SU-DHL-6 (cell line): ENCODE results near the gene EHMT2.

ENCODE experiments used
- H2AFZ ChIP-seq: fragments of 200-600 bp; sonication (generic); 2 replicates; pipeline ENCODE4 v1.6.1; 2014; ENCODE audit warnings: low read depth, mild to moderate bottlenecking, moderate library complexity, mixed read lengths, antibody characterized with exemption, low read length; ENCODE audit not compliant: severe bottlenecking
- H3F3A ChIP-seq: fragments of 200-600 bp; shearing (Covaris generic); 2 replicates; pipeline ENCODE4 v1.6.0; 2016; ENCODE audit warnings: antibody characterized with exemption, mild to moderate bottlenecking; ENCODE audit not compliant: insufficient read depth
- H3K27ac ChIP-seq: fragments of 200-600 bp; sonication (generic); 2 replicates; pipeline ENCODE4 v1.5.1; 2016; ENCODE audit warnings: low read depth, mild to moderate bottlenecking, low read length, moderate library complexity, mixed read lengths
- H3K27me3 ChIP-seq: fragments of 200-600 bp; sonication (generic), shearing (Covaris generic); 2 replicates; pipeline ENCODE4 v1.6.0; 2014; ENCODE audit warnings: mild to moderate bottlenecking, low read length
- H3K36me3 ChIP-seq: fragments of 200-600 bp; sonication (generic); 2 replicates; pipeline ENCODE4 v1.6.1; 2014; ENCODE audit warnings: mild to moderate bottlenecking, low read length, mixed read lengths
- H3K4me2 ChIP-seq: fragments of 300-600, 200-600 bp; shearing (Covaris generic), sonication (generic); 2 replicates; pipeline ENCODE4 v1.6.0; 2014; ENCODE audit warnings: low read length, low read depth, mild to moderate bottlenecking; ENCODE audit not compliant: poor library complexity, severe bottlenecking
- H3K4me3 ChIP-seq: fragments of 200-600 bp; sonication (generic); 2 replicates; pipeline ENCODE4 v1.5.1; 2014; ENCODE audit warnings: antibody characterized with exemption, low read length, mild to moderate bottlenecking, mixed read lengths; ENCODE audit not compliant: insufficient read depth, poor library complexity, severe bottlenecking
- H3K79me2 ChIP-seq: fragments of 200-600 bp; sonication (generic); 2 replicates; pipeline ENCODE4 v1.6.1; 2014; ENCODE audit warnings: mild to moderate bottlenecking, low read length, moderate library complexity; ENCODE audit not compliant: insufficient read depth
- H3K9ac ChIP-seq: fragments of 200-600 bp; sonication (generic); 2 replicates; pipeline ENCODE4 v1.7.0; 2014; ENCODE audit warnings: mild to moderate bottlenecking, low read length
- H3K9me2 ChIP-seq: fragments of 200-600 bp; sonication (generic); replicated peaks from 2 replicates; pipeline ENCODE4 v1.6.1; 2014; ENCODE audit warnings: low read length; ENCODE audit not compliant: insufficient read depth
- H3K9me3 ChIP-seq: fragments of 200-600 bp; sonication (generic); 2 replicates; pipeline ENCODE4 v1.6.1; 2014; ENCODE audit warnings: low read length, mixed read lengths; ENCODE audit not compliant: insufficient read depth
- H4K20me1 ChIP-seq: fragments of 200-600 bp; sonication (generic); 2 replicates; pipeline ENCODE4 v1.6.1; 2014; ENCODE audit warnings: low read depth, mild to moderate bottlenecking, antibody characterized with exemption, low read length, moderate library complexity, mixed read lengths
- CTCF ChIP-seq: fragments of 200-600 bp; sonication (generic); IDR thresholded peaks from one replicate; pipeline ENCODE4 v1.5.1; 2017; ENCODE audit warnings: antibody characterized with exemption, mild to moderate bottlenecking, low read length, moderate library complexity; ENCODE audit not compliant: insufficient read depth, poor library complexity, severe bottlenecking
- EZH2phosphoT487 ChIP-seq: fragments of 200-600 bp; sonication (generic), shearing (Covaris generic); conservative IDR thresholded peaks from 2 replicates; pipeline ENCODE4 v1.6.1; 2018; ENCODE audit warnings: mild to moderate bottlenecking, antibody characterized with exemption, low read length, moderate library complexity, mixed read lengths

EHMT2 gene

GRCh38 chr6:31945507-31946369 is 48.2 kb upstream of the EHMT2 start, which contains the start of gene CFB:
Gene CFB (plus strand): TSS chr6:31946095. CDS start chr6:31946222, 127 bp downstream.
- Histone ChIP-seq H3K27ac (no peak within 1 kb of the TSS), H3K36me3 (no peaks in the 10 kb centered on the region), H3K9me2 (no peaks in the 10 kb centered on the region), H2AFZ (no peak within 1 kb of the TSS), H3K4me2 (no peak within 1 kb of the TSS), H3K27me3 (no peaks in the 10 kb centered on the region), H3K9me3 (no peaks in the 10 kb centered on the region), H3K79me2 (no peaks in the 10 kb centered on the region), H3F3A (no peaks in the 10 kb centered on the region), H3K9ac (no peak within 1 kb of the TSS), H4K20me1 (no peaks in the 10 kb centered on the region), H3K4me3 (no peak within 1 kb of the TSS)
- TF ChIP-seq CTCF (no peak), EZH2phosphoT487 (no peak)

- Histone ChIP-seq H3K27ac (no peak overlapping the region), H3K4me2 (no peak overlapping the region), H3K27me3 (no peaks in the 10 kb centered on the region), H2AFZ (no peak overlapping the region), H3K36me3 (no peaks in the 10 kb centered on the region), H3F3A (no peaks in the 10 kb centered on the region), H3K9me3 (no peaks in the 10 kb centered on the region), H3K9me2 (no peaks in the 10 kb centered on the region), H3K9ac (no peak overlapping the region), H3K4me3 (no peak overlapping the region), H4K20me1 (no peaks in the 10 kb centered on the region), H3K79me2 (no peaks in the 10 kb centered on the region)
- TF ChIP-seq CTCF, result no peak
- TF ChIP-seq EZH2phosphoT487, result no peak
These were observed 47.6 kb upstream of the EHMT2 start for GRCh38 chr6:31945154-31945506.

- no peak overlapping the region for H3K9ac ChIP-seq
- no peak overlapping the region for H3K4me3 ChIP-seq
- H3K9me3 ChIP-seq, result no peaks in the 10 kb centered on the region
- no peaks in the 10 kb centered on the region for H3K79me2 ChIP-seq
- no peaks in the 10 kb centered on the region for H3F3A ChIP-seq
- no peaks in the 10 kb centered on the region for H3K9me2 ChIP-seq
- no peak overlapping the region for H2AFZ ChIP-seq
- H3K4me2 ChIP-seq, result no peak overlapping the region
- H3K27ac ChIP-seq, result no peak overlapping the region
- no peaks in the 10 kb centered on the region for H3K27me3 ChIP-seq
- TF ChIP-seq CTCF (no peak), EZH2phosphoT487 (no peak)
- no peaks in the 10 kb centered on the region for H4K20me1 ChIP-seq
- H3K36me3 ChIP-seq, result no peaks in the 10 kb centered on the region
These were observed 46.2 kb upstream of the EHMT2 start for GRCh38 chr6:31943742-31944141.
